GM12878 (cell line): ENCODE results near the gene INPP1. TPM values are rescaled to one million over a fixed set of nuclear protein-coding genes. Genes with fewer than 3 reads are reported as not detected.

Experiments
- ATAC-seq: fragments of 200-7000 bp; cut with Tn5 transposase; 3 replicates; pipeline ENCODE4 v1.9.1; 2020; ENCODE audit warnings: mild to moderate bottlenecking, moderate library complexity
- BruUV-seq: library from RNA; stranded (reverse); fragments of 400-500 nt; replicated peaks from 2 replicates; lab custom pipeline; 2021; lab: Mats Ljungman, UMichigan
- CTCF ChIA-PET: fragments of 300-600 bp; sonication (Branson Sonifier 250); formaldehyde crosslinking; extraction: SDS; loops from one replicate; lab custom pipeline; 2021; ENCODE audit warnings: inconsistent platforms; lab: Yijun Ruan, JAX
- POLR2A ChIA-PET: fragments of 350-600 bp; formaldehyde crosslinking; extraction: SDS; loops from one replicate; lab custom pipeline; 2021; ENCODE audit warnings: inconsistent platforms; lab: Charles Lee
- RAD21 ChIA-PET: fragments of 300-600 bp; sonication (Branson Sonifier 250); formaldehyde crosslinking; loops from one replicate; lab custom pipeline; 2023; ENCODE audit warnings: antibody characterized with exemption; ENCODE audit not compliant: unreplicated experiment; lab: Charles Lee
- SMC1A ChIA-PET: fragments of 300-600 bp; sonication (Branson Sonifier 250); formaldehyde crosslinking; loops from one replicate; lab custom pipeline; 2023; ENCODE audit not compliant: unreplicated experiment, uncharacterized antibody; lab: Charles Lee
- DNase-seq: peaks from one replicate; pipeline ENCODE4 v3.0.0-alpha.2; 2011; ENCODE audit warnings: low read depth, low spot score
- FAIRE-seq: peaks from 3 replicates; lab custom pipeline; 2011; peaks lifted over from hg19 to GRCh38; lab: Jason Lieb, UNC
- H2AFZ ChIP-seq: 2 replicates; pipeline ENCODE4 v1.6.0; 2011; ENCODE audit warnings: low read depth, low read length, control low read depth; ENCODE audit not compliant: control insufficient read depth
- H3K27ac ChIP-seq: 2 replicates; pipeline ENCODE4 v1.5.1; 2011; ENCODE audit warnings: control low read depth; ENCODE audit not compliant: control insufficient read depth, insufficient read depth
- H3K27me3 ChIP-seq, 2 experiments: replicated peaks in 1 of 2; 2 replicates each; pipeline versions ENCODE4 v1.6.0 to v1.6.1; 2011; ENCODE audit warnings: low read length in 1 of 2; ENCODE audit not compliant: control insufficient read depth in 2 of 2, insufficient read depth in 2 of 2
- H3K36me3 ChIP-seq, 2 experiments: 2 replicates each; pipeline ENCODE4 v1.5.1; 2011; ENCODE audit warnings: low read length in 1 of 2; ENCODE audit not compliant: control insufficient read depth in 2 of 2, insufficient read depth in 2 of 2
- H3K4me1 ChIP-seq: 2 replicates; pipeline ENCODE4 v1.6.1; 2011; ENCODE audit warnings: mild to moderate bottlenecking, low read length, moderate library complexity, mixed read lengths; ENCODE audit not compliant: control insufficient read depth, insufficient read depth
- H3K4me2 ChIP-seq: 2 replicates; pipeline ENCODE4 v1.6.0; 2011; ENCODE audit warnings: control low read depth; ENCODE audit not compliant: control insufficient read depth, insufficient read depth
- H3K4me3 ChIP-seq: fragments of 200-600 bp; sonication (generic); 2 replicates; pipeline ENCODE4 v1.5.1; 2016
- H3K79me2 ChIP-seq: 2 replicates; pipeline ENCODE4 v1.6.0; 2011; ENCODE audit warnings: low read length; ENCODE audit not compliant: control insufficient read depth, insufficient read depth
- H3K9ac ChIP-seq: 2 replicates; pipeline ENCODE4 v1.8.0; 2011; ENCODE audit warnings: low read length, control low read depth, mixed read lengths; ENCODE audit not compliant: control insufficient read depth, insufficient read depth
- H3K9me3 ChIP-seq: replicated peaks from 3 replicates; pipeline ENCODE4 v1.5.1; 2011; ENCODE audit warnings: mild to moderate bottlenecking, low read length; ENCODE audit not compliant: control insufficient read depth, insufficient read depth
- H4K20me1 ChIP-seq: 2 replicates; pipeline ENCODE4 v1.6.0; 2011; ENCODE audit not compliant: control insufficient read depth, insufficient read depth
- CBX3 ChIP-seq: fragments of 200-600 bp; sonication (generic); IDR thresholded peaks from 2 replicates; pipeline ENCODE4 v1.6.1; 2016; ENCODE audit warnings: low read depth, borderline replicate concordance
- HDGF ChIP-seq: fragments of 450-650 bp; IDR thresholded peaks from 2 replicates; pipeline ENCODE4 v1.6.1; 2016; ENCODE audit warnings: antibody characterized with exemption
- IKZF1 ChIP-seq: fragments of 450-650 bp; conservative IDR thresholded peaks from 2 replicates; pipeline ENCODE4 v1.6.1; 2017; ENCODE audit warnings: antibody characterized with exemption, mild to moderate bottlenecking
- MLLT1 ChIP-seq: fragments of 450-650 bp; IDR thresholded peaks from 2 replicates; pipeline ENCODE4 v1.6.1; 2016; ENCODE audit warnings: mild to moderate bottlenecking
- MTA2 ChIP-seq: fragments of 450-650 bp; IDR thresholded peaks from 2 replicates; pipeline ENCODE4 v1.6.1; 2016; ENCODE audit warnings: low read depth, mild to moderate bottlenecking, moderate library complexity
- NFYA ChIP-seq: IDR thresholded peaks from 2 replicates; pipeline ENCODE4 v1.6.1; 2011; ENCODE audit warnings: low read depth, mild to moderate bottlenecking, low read length, improper control_type of control experiment, borderline replicate concordance
- POLR2A ChIP-seq: IDR thresholded peaks from 2 replicates; pipeline ENCODE4 v1.6.1; 2011; ENCODE audit warnings: low read depth, mild to moderate bottlenecking, low read length
- RAD21 ChIP-seq: IDR thresholded peaks from 2 replicates; pipeline ENCODE4 v1.6.1; 2011; ENCODE audit warnings: mild to moderate bottlenecking, low read depth, low read length, moderate library complexity; ENCODE audit not compliant: insufficient read depth
- REST ChIP-seq: IDR thresholded peaks from 2 replicates; pipeline ENCODE4 v1.6.1; 2012; ENCODE audit warnings: mild to moderate bottlenecking, low read depth, low read length
- SKIL ChIP-seq: fragments of 450-650 bp; IDR thresholded peaks from 2 replicates; pipeline ENCODE4 v1.6.1; 2017; ENCODE audit warnings: mild to moderate bottlenecking, low read depth, inconsistent platforms; ENCODE audit not compliant: poor library complexity, severe bottlenecking
- SMARCA5 ChIP-seq: fragments of 450-650 bp; IDR thresholded peaks from 2 replicates; pipeline ENCODE4 v1.6.1; 2017; ENCODE audit warnings: mild to moderate bottlenecking
- TARDBP ChIP-seq: IDR thresholded peaks from 2 replicates; pipeline ENCODE4 v1.6.1; 2016; ENCODE audit warnings: borderline replicate concordance
- YBX1 ChIP-seq: fragments of 450-650 bp; IDR thresholded peaks from 2 replicates; pipeline ENCODE4 v1.6.1; 2016; ENCODE audit warnings: antibody characterized with exemption
- ZBED1 ChIP-seq: IDR thresholded peaks from 2 replicates; pipeline ENCODE4 v1.6.1; 2016; ENCODE audit warnings: borderline replicate concordance
- ZNF207 ChIP-seq: fragments of 450-650 bp; IDR thresholded peaks from 2 replicates; pipeline ENCODE4 v1.6.1; 2014; ENCODE audit warnings: antibody characterized with exemption, mild to moderate bottlenecking, borderline replicate concordance
- ZZZ3 ChIP-seq: IDR thresholded peaks from 2 replicates; pipeline ENCODE4 v1.6.1; 2011; ENCODE audit warnings: low read depth; ENCODE audit not compliant: control insufficient read depth, insufficient read length
- in situ Hi-C: fragments of 300-500 bp; cut with MboI; formaldehyde crosslinking; loops from 9 replicates; pipeline ENCODE4 v1.14.3; 2018; ENCODE audit warnings: mixed read lengths
- intact Hi-C: fragments of 100-400 bp; cut with micrococcal nuclease; formaldehyde crosslinking; loops from one replicate; pipeline ENCODE4 v1.14.2; 2022; ENCODE audit not compliant: unreplicated experiment
- polyA plus RNA-seq, 11 experiments: library from polyadenylated mRNA; depleted of rRNA in 4 of 11; unstranded in 6 of 11; stranded (reverse) in 5 of 11; fragments of >200 nt; fragmentation: Nextera tagmentation in 4 of 11; fragmentation: Illumina TruSeq in 1 of 11; extraction: Ambion mirVana in 4 of 11; extraction: Trizol in 1 of 11; gene quantifications; 1 replicate in 1 of 11; 2 replicates in 10 of 11; pipeline versions ENCODE4 v1.2.1 to v1.2.3, GENCODE V29; 2011 to 2016; ENCODE audit warnings: inconsistent platforms in 2 of 11, missing spikeins in 2 of 11, low read depth in 1 of 11
- total RNA-seq, 4 experiments: library from RNA; depleted of rRNA in 3 of 4; stranded (reverse); fragments of >200 nt in 3 of 4; fragmentation: Illumina TruSeq in 1 of 4; extraction: Trizol in 1 of 4; gene quantifications; 2 replicates each; pipeline versions ENCODE4 v1.2.1 to v1.2.3, GENCODE V29; 2013 to 2021

The INPP1 gene
- total and polyA plus RNA-seq, 10 of the 15 experiments (the other 5 are each of a cell fraction or from before 2014, with no cell fraction given), result 3.3 to 17.9 (median 11.1) TPM

GRCh38 chr2:190352668-190353536, 9.5 kb downstream of the INPP1 start (continued):
- no peak for TF ChIP-seq REST
- no peak for TF ChIP-seq MTA2
- TF ChIP-seq TARDBP, result no peak
- TF ChIP-seq SKIL, result no peak

- H3K27ac ChIP-seq, result no peak overlapping the region
- POLR2A ChIA-PET, result interaction anchor here (1.0 kb wide), 1 partner anchor 10 kb away, joined by 3 read pairs; the partner anchor contains the start of gene INPP1
- 0 out of 2 replicates have a peak overlapping the region, but pooled peaks have one; percentile 3 for H2AFZ ChIP-seq
- TF ChIP-seq RAD21 (no peak), NFYA (no peak), HDGF (no peak), YBX1 (no peak), ZZZ3 (no peak), IKZF1 (no peak), ZNF207 (no peak), ZBED1 (no peak), CBX3 (no peak), SMARCA5 (no peak), MLLT1 (no peak), POLR2A (no peak)
Measured at GRCh38 chr2:190353537-190353899, 10.1 kb downstream of the INPP1 start.

More at GRCh38 chr2:190353537-190353899, 10.1 kb downstream of the INPP1 start:
- no peaks in the 10 kb centered on the region for H3K9me3 ChIP-seq
- H4K20me1 ChIP-seq, result no peaks in the 10 kb centered on the region
- H3K4me2 ChIP-seq, result no peak overlapping the region
- ChIA-PET CTCF (interaction anchor here (0.6 to 5.0 kb wide), 8 partner anchors 9 to 507 kb away, joined by 3 to 45 read pairs (median 4); partner anchors contain the start of gene INPP1), SMC1A (interaction anchor here (1.0 to 5.3 kb wide), 2 partner anchors 9 to 172 kb away, joined by 4 to 46 read pairs; partner anchors contain the start of gene INPP1), RAD21 (interaction anchor here (0.8 to 1.5 kb wide), 2 partner anchors 9 kb away, joined by 3 to 8 read pairs; no protein-coding TSS in a partner anchor)
- ATAC-seq (no peak), DNase-seq (no peak), FAIRE-seq (no peak)
- no peaks in the 10 kb centered on the region for H3K36me3 ChIP-seq
- no peaks in the 10 kb centered on the region for H3K27me3 ChIP-seq
- no peaks in the 10 kb centered on the region for H3K79me2 ChIP-seq
- in situ Hi-C loops, result no loop called here
- intact Hi-C loops, result no loop called here
- H3K9ac ChIP-seq, result no peak overlapping the region
- BruUV-seq, result no TSS peak
- no peak overlapping the region for H3K4me3 ChIP-seq
- no peaks in the 10 kb centered on the region for H3K4me1 ChIP-seq
